Activated CD4-positive, alpha-beta T cell treated with anti-CD3 and anti-CD28 coated beads, Interleukin-2, amount 50 U/mL, for 16 hours (primary cell): ENCODE measurements around the gene CIRBP.

ENCODE experiments used
- DNase-seq: peaks from one replicate; pipeline ENCODE4 v3.0.0-alpha.2; 2020

The CIRBP gene

GRCh38 chr19:1231729-1232637 lies 37.1 kb upstream of the CIRBP start:
- no peak for DNase-seq

GRCh38 chr19:1232652-1233072 lies 36.5 kb upstream of the CIRBP start:
- no peak for DNase-seq

- no peak for DNase-seq
Observed at GRCh38 chr19:1233115-1233667, 35.9 kb upstream of the CIRBP start.

DNA sequence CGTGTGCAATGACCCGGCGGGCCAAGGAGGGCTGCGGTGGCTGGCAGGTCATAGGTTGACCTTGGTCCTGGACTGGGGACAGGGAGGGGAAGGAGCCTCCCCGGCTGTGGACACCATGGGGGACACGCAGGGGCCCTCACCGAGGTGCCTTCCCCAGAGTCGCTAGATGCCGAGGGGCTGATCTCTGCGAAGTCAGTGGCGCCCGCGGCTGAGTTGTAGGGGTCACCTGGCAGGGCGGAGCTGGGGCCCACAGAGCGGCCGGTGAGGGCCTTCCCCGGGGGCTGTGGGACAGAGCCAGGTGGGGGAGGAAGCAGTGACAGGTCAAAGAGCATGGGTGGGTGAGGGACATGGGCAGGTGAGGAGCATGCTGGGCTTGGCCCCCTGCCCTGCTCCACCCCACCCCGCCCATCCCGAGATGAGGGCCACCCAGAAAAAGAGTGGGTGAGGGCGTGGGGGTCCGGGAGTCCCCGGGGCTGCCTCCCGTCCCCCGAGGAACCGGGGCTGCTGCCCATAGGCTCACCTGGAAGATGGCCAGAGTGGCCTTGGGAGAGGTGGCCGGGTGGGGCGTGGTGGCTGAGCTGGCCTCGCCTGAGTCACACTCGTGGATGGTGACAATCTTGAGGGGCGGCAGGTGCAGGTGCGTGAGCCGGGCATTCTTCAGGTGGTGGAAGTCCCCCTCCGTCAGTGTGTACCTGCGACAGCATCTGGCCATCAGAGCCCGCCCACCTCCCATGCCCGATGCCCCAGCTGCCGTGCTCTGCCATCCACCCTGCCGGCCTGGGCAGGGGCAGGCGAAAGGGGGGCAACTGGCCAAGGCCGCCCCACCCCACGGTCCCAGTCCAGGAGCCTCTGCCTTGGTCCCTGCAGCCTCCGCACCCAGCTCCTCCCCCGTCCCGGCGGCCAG lies 34.8 kb upstream of the CIRBP start:
- no peak for DNase-seq

DNA sequence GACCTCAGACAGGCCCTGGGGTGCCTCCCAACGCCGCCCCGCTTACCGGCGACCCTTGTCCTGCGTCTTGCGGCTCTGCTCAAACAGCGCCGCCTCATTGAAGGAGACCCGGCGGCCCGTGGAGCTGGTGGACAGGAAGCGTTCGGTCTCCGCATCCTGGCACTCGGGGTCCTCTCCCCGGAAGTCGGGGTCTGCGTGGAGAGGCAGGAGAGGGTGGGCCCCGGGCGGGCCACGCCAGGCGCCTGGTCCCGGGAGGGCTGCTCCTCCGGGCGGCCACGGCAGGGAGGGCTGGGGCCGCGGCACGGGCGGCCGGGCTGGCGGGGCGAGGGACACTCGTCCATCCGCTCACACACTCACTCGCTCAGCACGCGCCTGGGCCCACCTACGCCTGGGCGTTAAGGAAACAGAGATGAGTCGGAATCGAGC lies 34.2 kb upstream of the CIRBP start:
- DNase-seq = no peak

DNA sequence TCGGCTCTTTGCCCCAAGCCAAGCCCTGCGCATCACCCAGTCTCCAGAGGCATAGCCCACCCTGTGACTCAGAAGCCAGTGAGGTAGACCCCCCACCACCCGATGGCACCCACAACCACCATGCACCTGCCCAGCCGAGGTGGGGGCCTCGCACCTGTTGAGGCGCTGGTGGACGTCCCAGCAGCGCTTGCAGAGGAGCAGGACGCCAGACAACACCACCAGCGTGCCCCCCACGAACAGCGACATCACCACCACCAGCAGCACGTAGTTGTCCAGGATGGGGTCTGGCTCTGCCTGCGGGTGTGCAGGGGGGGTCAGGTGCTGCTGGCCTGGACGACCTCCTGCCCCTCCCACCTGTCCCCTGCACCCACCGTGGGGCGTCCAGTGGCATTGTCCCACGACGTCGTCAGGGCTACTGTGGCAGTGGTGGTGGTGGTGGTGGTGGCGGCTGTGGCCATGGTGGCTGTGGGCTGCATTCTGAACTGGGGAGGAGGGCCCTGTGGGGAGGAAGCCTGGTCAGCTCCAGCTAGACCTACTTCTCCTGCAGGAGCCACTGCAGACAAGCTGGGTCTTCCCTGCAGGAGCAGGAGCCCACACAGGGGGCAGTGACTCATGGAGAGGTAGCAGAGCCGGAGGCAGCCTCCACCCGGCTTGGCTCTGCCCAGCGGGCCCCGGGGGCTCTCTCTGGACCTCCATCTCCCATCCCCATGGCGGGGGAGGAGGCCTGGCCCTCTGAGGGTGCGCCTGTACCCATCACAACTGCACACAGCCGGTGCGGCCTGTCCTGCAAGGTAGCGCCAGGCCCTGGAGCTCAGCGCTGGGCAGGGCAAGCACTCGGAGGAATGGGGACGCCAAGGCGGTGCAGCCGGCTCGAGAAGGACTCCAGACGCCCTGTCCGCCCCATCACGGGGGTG lies 33.2 kb upstream of the CIRBP start:
- no peak for DNase-seq

GRCh38 chr19:1236576-1236975 lies 32.6 kb upstream of the CIRBP start:
- no peak for DNase-seq

DNA sequence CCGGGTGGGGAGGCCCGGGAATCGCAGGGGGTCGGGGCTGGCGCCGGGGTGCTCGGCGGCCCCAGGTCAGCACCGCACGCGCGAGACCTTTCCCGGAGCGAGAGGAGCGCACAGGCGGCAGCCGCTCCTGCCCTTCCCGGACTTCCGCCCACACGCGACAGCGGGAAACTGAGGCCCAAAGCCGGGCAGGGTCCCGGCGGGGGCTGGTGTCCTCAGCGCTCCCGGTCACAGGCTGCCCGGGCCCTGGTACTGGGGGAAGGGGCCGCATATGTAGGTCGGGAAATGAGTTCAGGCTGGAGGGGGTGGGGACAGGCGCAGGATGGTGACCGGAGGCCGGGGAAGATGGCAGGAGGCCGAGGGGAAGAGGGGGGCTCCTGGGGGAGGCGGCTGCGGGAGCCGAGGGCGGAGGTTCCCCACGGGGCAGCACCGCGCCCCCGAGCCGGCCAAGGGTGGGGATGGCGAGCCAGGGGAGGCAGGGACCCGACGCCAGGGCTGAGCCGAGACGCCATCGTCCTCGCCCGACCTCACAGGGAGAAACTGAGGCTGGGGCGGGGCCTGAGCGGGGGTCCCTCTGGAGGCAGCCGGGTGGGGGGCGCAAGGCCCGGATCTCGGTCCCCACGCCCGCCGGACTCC lies 32.0 kb upstream of the CIRBP start:
- DNase-seq = no peak

DNA sequence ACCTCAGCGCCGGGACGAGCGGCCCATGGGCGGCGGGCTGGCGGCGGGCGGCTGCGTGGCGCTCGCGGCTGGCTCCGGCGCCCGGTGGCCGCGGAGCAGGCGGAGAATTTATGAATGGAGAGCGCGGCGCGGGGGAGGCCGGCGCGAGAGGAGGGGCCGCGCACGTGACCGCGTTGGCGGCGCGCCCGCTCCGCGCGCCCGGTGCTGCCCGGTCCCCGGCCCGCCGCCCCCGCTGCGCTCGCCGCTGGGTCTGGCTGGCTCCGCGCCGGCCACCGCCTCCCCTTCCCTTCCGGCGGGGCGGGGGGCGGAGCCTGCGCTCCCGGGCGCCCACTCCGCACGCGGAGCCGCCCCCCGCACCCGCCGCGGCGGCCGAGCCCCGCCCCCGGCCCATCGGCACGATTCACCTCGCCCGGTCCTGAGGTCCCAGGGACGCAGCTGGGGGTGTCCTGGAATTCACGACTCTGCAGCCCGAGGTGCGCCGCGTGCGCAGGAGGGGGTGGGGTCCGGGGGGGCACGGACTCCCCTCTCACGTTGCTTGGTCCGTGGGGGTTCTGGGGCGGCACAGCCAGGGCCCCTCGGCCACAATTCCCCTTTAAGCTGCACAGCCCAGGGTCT lies 31.3 kb upstream of the CIRBP start, which contains the start of gene CBARP:
Gene CBARP, minus strand, starts transcription at position 252 of the 615 bp plus-strand sequence. CDS start 1,905 bp downstream, outside the sequence.
- no peak for DNase-seq

DNA sequence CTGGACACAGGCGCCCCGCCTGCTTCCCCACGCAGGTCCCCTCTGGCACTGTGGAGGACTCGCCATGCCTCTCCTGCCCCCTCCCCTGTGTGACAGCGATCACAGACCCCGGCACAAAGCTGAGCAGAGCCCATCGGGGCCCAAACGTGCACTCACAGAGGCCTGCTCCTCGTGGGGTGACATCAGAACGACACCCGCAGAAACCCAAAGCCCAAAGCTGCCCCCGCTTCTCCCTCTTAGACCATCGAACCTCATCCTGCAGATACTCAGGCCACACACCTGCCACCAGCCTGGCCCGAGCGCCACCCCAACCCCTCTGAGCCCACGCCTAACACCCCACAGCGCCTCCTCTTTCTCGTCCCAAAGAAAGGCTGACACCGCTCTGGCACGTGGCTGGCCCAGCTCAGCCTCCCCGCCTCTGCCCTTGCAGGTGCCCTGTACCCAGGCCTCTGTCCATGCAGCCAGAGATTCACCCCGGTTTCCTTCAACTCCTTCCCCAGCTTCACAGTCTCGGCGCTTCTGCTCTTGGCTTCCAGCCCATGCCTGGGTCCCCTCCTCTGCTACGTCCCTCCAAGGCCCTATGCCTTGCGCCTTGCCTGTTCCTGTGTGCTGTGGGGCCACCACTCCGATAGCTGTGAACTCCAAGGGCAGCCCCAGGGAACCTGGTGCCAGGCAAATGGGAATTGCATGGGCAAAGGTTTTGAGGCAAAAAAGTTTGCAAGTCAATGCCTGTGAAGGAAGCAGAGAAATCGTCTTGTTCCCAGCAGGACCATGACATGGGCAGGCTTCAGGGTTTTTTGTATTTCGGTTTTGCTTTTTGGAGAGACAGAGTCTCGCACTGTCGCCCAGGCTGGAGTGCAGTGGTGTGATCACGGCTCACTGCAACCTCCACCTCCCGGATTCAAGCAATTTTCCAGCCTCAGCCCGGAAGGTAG lies 30.5 kb upstream of the CIRBP start:
- no peak for DNase-seq

DNA sequence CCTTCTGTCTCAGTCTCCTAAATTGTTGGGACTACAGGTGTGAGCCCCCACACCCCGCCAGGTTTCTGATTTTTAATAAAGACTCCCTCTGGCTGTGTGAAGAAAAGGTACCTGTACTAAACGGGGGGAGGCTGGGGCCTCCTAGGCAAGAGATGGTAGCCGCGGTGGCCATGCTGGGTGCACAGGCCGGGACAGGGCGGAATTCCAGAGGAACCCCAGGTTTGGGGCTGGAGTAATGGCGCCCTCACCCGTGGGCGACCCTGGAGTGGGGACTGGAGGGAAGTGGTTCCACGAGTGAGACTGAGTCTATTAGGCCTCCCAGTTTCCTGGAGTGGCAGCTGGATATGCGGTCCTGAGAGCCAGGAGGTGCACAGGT lies 29.7 kb upstream of the CIRBP start:
- DNase-seq = no peak

GRCh38 chr19:1239796-1240737 lies 29.1 kb upstream of the CIRBP start:
- DNase-seq = peak; percentile 93

GRCh38 chr19:1240925-1241324 lies 28.2 kb upstream of the CIRBP start:
- no peak for DNase-seq

GRCh38 chr19:1241417-1242095 lies 27.6 kb upstream of the CIRBP start, which contains the start of gene ATP5F1D:
Gene ATP5F1D (plus strand): TSS chr19:1241751. CDS start chr19:1241851, 100 bp downstream.
- DNase-seq = peak; percentile 96

- peak; percentile 83 for DNase-seq
Observed at GRCh38 chr19:1243768-1244692, 25.1 kb upstream of the CIRBP start.

GRCh38 chr19:1244693-1245451 lies 24.3 kb upstream of the CIRBP start:
- no peak for DNase-seq
